CD4-positive, alpha-beta T cell (primary cell): Measurements from ENCODE around the gene TTLL4. TPM values are rescaled to one million over a fixed set of nuclear protein-coding genes. Genes with fewer than 3 reads are reported as not detected.

ENCODE experiments used
- ATAC-seq: fragments of 200-7000 bp; cut with Tn5 transposase; one replicate; pipeline ENCODE4 v1.10.0; 2022; ENCODE audit warnings: mild to moderate bottlenecking; ENCODE audit not compliant: poor library complexity
- CTCF ChIA-PET: fragments of 350-600 bp; sonication (Branson Sonifier 250); formaldehyde crosslinking; loops from one replicate; lab custom pipeline; 2021; ENCODE audit warnings: antibody characterized with exemption, inconsistent platforms; lab: Charles Lee
- POLR2A ChIA-PET: fragments of 350-600 bp; sonication (Branson Sonifier 250); formaldehyde crosslinking; loops from one replicate; lab custom pipeline; 2021; ENCODE audit warnings: antibody characterized with exemption, inconsistent platforms; lab: Charles Lee
- DNase-seq, 14 experiments: peaks; one replicate each; pipeline ENCODE4 v3.0.0-alpha.2; 2013 to 2020; ENCODE audit warnings: mixed read lengths in 2 of 14
- H3K27ac ChIP-seq, 2 donors: one replicate each; pipeline versions ENCODE4 v1.5.1 to v1.7.0; 2013; ENCODE audit warnings: low read length in 2 of 2, low read depth in 1 of 2, mild to moderate bottlenecking in 1 of 2
- H3K27me3 ChIP-seq, 2 experiments: 1 replicate in 1 of 2; 2 replicates in 1 of 2; pipeline versions ENCODE4 v1.6.1 to v1.7.0; 2013; ENCODE audit warnings: low read length in 2 of 2, control low read depth in 1 of 2, mild to moderate bottlenecking in 1 of 2, moderate library complexity in 1 of 2; ENCODE audit not compliant: insufficient read depth in 2 of 2, control insufficient read depth in 1 of 2
- H3K36me3 ChIP-seq: one replicate; pipeline ENCODE4 v1.6.1; 2013; ENCODE audit warnings: low read length, control low read depth; ENCODE audit not compliant: insufficient read depth
- H3K4me1 ChIP-seq: one replicate; pipeline ENCODE4 v1.6.1; 2013; ENCODE audit warnings: low read length, control low read depth; ENCODE audit not compliant: insufficient read depth
- H3K4me3 ChIP-seq: one replicate; pipeline ENCODE4 v1.5.1; 2013; ENCODE audit warnings: mild to moderate bottlenecking, low read length, moderate library complexity
- H3K9me3 ChIP-seq, 2 experiments: 1 replicate in 1 of 2; 2 replicates in 1 of 2; pipeline versions ENCODE4 v1.6.1 to v1.7.0; 2013; ENCODE audit warnings: low read length in 2 of 2, mild to moderate bottlenecking in 2 of 2, control low read depth in 1 of 2, moderate library complexity in 1 of 2; ENCODE audit not compliant: control insufficient read depth in 1 of 2, insufficient read depth in 1 of 2
- H3K27ac Mint-ChIP-seq: one replicate; pipeline ENCODE4 v1.8.0; 2020; ENCODE audit warnings: mixed read lengths
- H3K27me3 Mint-ChIP-seq: one replicate; pipeline ENCODE4 v1.8.0; 2021; ENCODE audit warnings: mixed read lengths
- H3K36me3 Mint-ChIP-seq: one replicate; pipeline ENCODE4 v1.8.0; 2021; ENCODE audit warnings: low read depth, mixed read lengths
- H3K4me1 Mint-ChIP-seq: one replicate; pipeline ENCODE4 v1.8.0; 2021; ENCODE audit warnings: low read depth, mixed read lengths
- H3K4me3 Mint-ChIP-seq: one replicate; pipeline ENCODE4 v1.8.0; 2020; ENCODE audit warnings: mild to moderate bottlenecking, mixed read lengths
- H3K9me3 Mint-ChIP-seq: one replicate; pipeline ENCODE4 v1.8.0; 2020; ENCODE audit warnings: mixed read lengths
- CTCF ChIP-seq: fragments of 200-600 bp; IDR thresholded peaks from one replicate; pipeline ENCODE4 v1.8.0; 2022; ENCODE audit warnings: antibody characterized with exemption, mild to moderate bottlenecking
- intact Hi-C, 2 experiments: fragments of 100-400 bp; cut with DNase I in 1 of 2; cut with micrococcal nuclease in 1 of 2; formaldehyde crosslinking; loops; one replicate each; pipeline versions ENCODE4 v1.15.1 to v1.9.0; 2023 to 2025; cut with DNase I, micrococcal nuclease
- total RNA-seq, 174 experiments: library from RNA in 2 of 174; stranded (reverse) in 2 of 174; gene quantifications; one replicate each; pipeline ENCODE4 v1.2.3 and lab custom pipeline; 2021 to 2026

TTLL4 gene
- total RNA-seq, 2 experiments from 2014 or later, result 7.3 to 10.8 TPM

GRCh38 chr2:218671654-218672566, 38.7 kb upstream of the TTLL4 start, which contains the start of the genes RNF25 and STK36:
Gene RNF25 (minus strand): TSS chr2:218672002. CDS start chr2:218671970, 32 bp downstream.
Gene STK36 (plus strand): TSS chr2:218672086. CDS start chr2:218672830, 744 bp downstream.
- ATAC-seq (peak; percentile 93), DNase-seq (peak; percentile 69 to 92 (median 77))
- Histone ChIP-seq H3K27ac (peak within 1 kb of the TSS; percentile 54 to 81), H3K36me3 (peaks cover 22% of the 10 kb centered on the region), H3K27me3 (no peaks in the 10 kb centered on the region), H3K4me3 (peak within 1 kb of the TSS; percentile 81), H3K9me3 (no peaks in the 10 kb centered on the region), H3K4me1 (peaks cover 17% of the 10 kb centered on the region)
- ChIA-PET POLR2A (interaction anchor here (0.8 to 4.5 kb wide), 7 partner anchors 12 to 607 kb away, joined by 3 to 84 read pairs (median 6); partner anchors contain the start of genes AAMP, BCS1L, DNAJB2 and PNKD), CTCF (interaction anchor here (1.5 to 4.2 kb wide), 3 partner anchors 13 to 176 kb away, joined by 8 to 20 read pairs (median 12); partner anchors contain the start of genes BCS1L, TTLL4 and ZNF142)
- peaks cover 38% of the 10 kb centered on the region for H3K36me3 Mint-ChIP-seq
- H3K27me3 Mint-ChIP-seq, result no peaks in the 10 kb centered on the region
- H3K4me1 Mint-ChIP-seq, result peaks cover 25% of the 10 kb centered on the region
- peak within 1 kb of the TSS; percentile 98 for H3K4me3 Mint-ChIP-seq
- peak within 1 kb of the TSS; percentile 96 for H3K27ac Mint-ChIP-seq
- intact Hi-C loops, result loop anchor here (1.0 to 5.0 kb wide), 5 partner anchors 12 to 105 kb away; partner anchors contain the start of genes BCS1L (in 1 of the 2), CNOT9 (in 1 of the 2), TTLL4 (in 1 of the 2) and USP37 (in 1 of the 2)
- no peaks in the 10 kb centered on the region for H3K9me3 Mint-ChIP-seq
- TF ChIP-seq CTCF, result no peak

GRCh38 chr2:218679119-218679518, 31.5 kb upstream of the TTLL4 start:
- peak in 2 of 14 experiments; percentile 58 to 71 for DNase-seq
- no peaks in the 10 kb centered on the region for H3K9me3 Mint-ChIP-seq
- CTCF ChIA-PET, result no interaction called here

More at GRCh38 chr2:218679119-218679518, 31.5 kb upstream of the TTLL4 start:
- no peak for TF ChIP-seq CTCF
- no peak for ATAC-seq
- Histone ChIP-seq H3K27ac (no peak overlapping the region), H3K4me3 (no peak overlapping the region), H3K9me3 (no peaks in the 10 kb centered on the region), H3K36me3 (peaks cover 4% of the 10 kb centered on the region), H3K4me1 (no peaks in the 10 kb centered on the region), H3K27me3 (no peaks in the 10 kb centered on the region)
- Mint-ChIP-seq H3K27ac (no peak overlapping the region), H3K36me3 (peaks cover 20% of the 10 kb centered on the region), H3K4me3 (no peak overlapping the region), H3K4me1 (no peaks in the 10 kb centered on the region), H3K27me3 (no peaks in the 10 kb centered on the region)
- POLR2A ChIA-PET, result no interaction called here
- intact Hi-C loops, result no loop called here
